HG03280 (cell line): ENCODE measurements around the gene IRF7.

Experiments
- ATAC-seq: cut with Tn5 transposase; IDR thresholded peaks from one replicate; pipeline ENCODE4 v1.9.1; 2021; ENCODE audit warnings: mild to moderate bottlenecking, moderate library complexity; ENCODE audit not compliant: unreplicated experiment

IRF7 gene

DNA sequence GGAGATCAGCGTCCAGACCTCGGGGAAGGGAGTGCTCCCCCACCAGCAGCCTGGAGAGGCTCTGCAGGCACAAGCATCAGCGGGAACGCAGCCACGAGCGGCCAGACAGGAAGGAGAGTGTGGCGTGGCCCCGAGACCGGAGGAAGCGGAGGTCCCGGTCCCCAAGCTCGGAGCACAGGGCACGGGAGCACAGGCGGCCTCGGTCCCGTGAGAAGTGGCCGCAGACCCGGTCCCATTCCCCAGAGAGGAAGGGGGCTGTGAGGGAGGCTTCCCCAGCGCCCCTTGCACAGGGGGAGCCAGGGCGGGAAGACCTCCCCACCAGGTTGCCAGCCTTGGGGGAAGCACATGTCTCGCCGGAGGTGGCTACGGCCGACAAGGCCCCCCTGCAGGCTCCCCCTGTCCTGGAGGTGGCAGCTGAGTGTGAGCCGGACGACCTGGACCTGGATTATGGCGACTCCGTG is 6.9 kb downstream of the IRF7 start:
- no peak for ATAC-seq

DNA sequence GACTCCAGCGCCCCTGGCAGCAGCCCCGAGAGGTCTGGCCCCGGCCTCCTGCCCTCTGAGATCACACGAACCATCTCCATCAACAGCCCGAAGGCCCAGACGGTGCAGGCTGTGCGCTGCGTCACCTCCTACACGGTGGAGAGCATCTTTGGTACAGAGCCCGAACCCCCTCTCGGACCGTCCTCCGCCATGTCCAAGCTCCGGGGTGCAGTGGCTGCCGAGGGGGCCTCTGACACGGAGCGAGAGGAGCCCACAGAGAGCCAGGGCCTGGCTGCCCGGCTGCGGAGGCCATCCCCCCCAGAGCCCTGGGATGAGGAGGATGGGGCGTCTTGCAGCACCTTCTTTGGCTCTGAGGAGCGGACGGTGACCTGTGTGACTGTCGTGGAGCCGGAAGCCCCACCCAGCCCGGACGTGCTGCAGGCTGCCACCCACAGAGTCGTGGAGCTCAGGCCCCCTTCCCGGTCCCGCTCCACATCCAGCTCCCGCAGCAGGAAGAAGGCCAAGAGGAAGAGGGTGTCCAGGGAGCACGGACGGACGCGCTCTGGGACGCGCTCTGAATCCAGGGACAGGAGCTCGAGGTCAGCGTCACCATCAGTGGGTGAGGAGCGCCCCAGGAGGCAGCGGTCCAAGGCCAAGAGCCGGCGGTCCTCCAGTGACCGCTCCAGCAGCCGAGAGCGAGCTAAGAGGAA is 7.6 kb downstream of the IRF7 start:
- no peak for ATAC-seq

DNA sequence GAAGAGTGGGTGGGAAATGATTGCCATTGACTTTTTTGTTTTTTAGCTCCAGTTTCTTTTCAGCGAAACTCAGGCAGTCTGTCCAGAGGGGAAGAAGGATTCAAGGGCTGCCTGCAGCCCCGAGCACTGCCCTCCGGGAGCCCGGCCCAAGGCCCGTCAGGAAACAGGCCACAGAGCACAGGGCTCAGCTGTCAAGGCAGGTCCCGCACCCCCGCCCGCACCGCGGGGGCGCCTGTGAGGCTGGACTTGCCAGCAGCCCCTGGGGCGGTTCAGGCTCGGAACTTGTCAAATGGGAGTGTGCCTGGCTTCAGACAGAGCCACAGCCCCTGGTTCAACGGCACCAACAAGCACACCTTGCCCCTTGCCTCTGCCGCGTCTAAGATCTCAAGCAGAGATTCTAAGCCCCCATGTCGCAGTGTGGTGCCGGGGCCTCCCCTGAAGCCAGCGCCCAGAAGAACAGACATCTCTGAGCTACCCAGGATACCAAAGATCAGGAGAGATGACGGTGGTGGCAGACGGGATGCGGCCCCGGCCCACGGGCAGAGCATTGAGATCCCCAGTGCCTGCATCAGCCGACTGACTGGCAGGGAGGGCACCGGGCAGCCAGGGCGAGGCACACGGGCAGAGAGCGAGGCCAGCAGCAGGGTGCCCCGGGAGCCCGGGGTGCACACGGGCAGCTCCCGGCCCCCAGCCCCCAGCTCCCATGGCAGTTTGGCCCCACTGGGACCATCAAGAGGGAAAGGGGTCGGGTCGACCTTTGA is 8.6 kb downstream of the IRF7 start:
- ATAC-seq = no peak

DNA sequence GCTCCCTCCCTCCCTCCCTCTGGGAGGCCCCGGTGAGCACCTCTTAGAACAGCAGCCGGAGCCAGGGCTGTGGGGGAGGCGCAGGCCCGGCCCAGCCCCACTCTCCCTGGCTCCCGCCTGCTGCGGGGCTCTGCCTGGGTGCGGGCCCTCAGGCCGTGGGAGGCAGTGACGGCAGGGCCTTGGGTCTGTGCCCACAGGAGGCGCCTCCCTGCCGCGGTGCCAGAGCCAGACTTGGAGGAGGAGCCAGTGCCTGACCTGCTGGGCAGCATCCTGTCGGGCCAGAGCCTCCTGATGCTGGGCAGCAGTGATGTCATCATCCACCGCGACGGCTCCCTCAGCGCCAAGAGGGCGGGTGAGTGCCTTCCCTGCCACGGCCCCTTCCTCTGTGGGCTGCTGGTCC is 9.5 kb downstream of the IRF7 start:
- no peak for ATAC-seq

DNA sequence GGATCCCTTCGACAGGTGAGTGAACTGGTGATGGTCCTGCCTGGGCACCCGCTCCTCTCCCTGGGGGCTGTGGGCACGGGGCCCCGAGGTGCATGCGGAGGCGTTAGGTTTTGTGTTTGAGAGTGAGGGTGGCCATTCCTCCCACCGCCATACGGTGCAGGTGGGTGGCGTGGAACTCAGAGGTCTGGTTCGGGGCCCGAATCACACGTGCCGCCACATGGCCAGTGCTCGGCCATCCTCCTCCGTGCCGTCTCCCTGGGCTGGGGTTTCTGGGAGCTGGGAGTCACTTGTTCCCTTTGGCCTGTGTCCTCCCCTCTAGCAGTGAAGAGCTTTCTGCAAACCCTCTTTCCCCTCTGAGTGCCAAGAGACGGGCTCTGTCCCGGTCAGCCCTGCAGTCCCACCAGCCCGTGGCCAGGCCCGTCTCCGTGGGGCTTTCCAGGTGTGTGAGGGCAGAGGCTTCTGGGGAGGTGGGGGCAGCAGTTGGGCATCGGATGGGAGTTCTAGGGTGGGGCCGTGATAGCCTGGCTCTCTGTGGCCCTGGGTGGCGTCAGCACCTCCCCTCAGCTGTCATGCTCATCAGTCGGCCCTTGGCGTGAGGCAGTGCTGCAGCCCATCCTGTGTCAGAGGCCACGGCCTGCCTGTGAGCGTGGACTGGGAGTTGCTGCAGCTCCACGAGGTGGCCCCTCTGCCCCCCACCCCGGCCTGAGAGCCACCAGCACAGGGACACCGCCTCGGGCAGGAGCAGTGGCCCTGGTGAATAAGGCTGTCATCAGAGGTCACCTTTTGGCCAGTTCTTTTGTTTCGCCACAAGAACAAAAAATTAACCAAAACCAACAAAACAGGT is 10.2 kb downstream of the IRF7 start:
- ATAC-seq = no peak

DNA sequence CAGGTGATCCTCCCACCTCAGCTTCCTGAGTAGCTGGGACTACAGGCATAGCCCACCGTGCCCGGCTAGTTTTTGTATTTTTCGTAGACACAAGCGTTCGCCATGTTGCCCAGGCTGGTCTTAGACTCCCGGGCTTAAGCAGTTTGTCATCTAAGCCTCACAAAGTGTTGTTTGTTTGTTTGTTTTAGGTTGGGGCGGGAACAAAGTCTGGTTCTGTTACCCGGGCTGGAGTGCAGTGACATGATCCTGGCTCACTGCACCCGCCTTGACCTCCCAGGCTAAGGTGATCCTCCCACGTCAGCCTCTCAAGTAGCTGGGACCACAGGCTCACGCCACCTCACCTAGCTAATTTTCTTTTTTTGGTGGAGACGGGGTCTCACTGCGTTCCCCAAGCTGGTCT is 12.6 kb downstream of the IRF7 start:
- ATAC-seq = no peak

DNA sequence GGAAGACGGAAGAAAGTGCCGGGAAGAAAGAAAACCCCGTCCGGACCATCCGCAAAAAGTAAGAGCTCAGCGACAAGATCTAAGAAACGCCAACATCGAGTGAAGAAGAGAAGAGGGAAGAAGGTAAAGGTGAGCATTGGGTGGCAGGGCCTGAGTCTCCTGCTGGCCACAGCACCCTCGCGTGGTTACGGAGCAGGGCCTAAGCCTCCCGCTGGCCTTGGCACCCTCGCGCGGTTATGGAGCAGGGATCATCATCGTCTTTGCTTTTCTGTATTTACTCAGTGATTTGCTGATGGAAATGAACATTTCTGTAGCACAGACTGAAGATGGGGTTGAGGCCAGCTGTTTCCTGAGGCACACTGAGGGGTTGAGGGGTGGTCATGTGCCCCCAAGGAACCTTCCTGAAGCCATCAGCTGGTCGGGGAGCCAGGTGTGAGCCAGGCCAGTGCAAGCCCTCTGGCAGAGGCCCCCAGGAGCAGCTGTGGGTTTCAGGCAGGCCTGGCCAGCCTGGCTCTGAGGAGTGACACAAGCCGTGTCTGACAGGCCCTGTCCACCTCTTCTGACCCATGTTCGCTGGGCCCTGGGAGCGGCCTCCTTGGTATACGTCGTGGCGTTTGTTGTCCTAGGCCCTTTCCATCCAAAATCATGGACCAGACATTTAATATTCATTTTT is 14.0 kb downstream of the IRF7 start:
- ATAC-seq = no peak

DNA sequence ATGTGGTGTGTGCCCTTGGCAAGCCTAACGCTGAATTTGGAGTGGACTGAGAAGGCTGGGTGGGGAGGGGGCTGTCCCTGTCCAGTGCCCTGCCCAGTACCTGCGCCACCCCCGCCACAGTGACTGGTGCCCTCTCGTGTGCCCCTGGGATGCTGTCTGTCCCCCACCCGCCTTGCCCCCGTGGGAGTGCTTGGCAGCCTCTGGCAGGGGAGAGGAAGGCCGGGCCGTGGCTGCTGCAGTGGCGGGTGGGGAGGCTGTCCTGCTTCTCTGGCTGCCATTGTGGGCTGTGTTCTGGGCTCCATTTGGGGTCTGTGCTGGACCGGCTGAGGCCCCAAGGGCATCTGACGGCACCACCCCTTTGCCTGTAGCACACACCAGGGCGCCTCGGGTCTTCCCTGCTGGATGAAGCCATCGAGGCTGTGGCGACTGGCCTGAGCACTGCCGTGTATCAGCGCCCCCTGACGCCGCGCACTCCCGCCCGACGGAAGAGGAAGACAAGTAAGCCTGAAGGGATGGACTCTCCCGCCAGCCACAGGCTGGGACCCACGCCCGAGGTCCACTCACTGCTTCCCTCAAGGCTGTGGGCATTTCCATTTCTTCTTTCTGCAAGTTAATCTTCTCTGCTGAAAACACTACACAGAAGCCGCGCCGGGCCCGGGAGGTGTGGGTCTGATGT is 17.6 kb downstream of the IRF7 start:
- ATAC-seq = no peak

DNA sequence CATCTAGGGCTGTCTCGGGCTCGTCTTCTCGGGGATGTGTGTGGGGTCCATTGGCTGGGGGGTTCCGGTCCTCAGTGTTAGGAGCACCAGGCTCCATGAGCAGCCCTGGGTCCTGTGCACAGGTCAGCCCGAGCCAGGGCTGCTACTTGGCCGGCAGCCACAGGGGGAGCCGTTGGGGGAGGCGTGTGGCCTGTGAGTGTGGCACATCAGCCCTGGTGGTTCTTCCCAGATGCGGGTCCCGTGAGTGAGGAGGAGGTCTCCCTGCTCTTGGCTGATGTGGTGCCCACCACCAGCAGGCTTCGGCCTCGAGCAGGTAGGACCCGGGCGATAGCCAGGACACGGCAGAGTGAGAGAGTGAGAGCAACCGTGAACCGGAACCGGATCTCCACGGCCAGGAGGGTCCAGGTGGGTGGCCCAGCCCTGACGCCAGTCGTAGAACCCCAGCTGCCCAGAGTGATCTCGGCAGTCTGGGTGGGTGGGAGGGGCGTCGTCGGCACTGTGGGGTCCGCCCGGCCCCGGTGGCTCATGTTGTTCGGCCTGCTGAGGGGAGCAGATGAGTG is 18.5 kb downstream of the IRF7 start:
- no peak for ATAC-seq

DNA sequence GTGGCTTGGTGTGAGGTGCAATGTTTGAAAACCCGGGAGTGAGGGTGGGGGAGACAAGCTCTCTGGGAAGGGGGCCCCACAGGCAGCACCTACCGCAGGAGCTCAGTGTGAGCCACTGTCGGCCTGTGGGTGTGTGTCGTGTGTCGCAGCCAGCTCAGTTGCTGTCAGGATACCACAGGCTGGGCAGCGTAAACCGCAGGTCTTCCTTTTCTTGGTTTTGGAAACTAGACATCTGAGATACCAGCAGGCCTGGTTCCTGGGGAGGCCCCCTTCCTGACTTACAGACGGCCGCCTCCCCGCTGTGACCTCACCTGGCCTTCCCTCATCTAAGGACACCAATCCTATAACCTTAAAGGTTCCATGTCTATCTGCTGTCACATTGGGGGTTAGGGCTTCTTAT is 19.4 kb downstream of the IRF7 start:
- no peak for ATAC-seq

DNA sequence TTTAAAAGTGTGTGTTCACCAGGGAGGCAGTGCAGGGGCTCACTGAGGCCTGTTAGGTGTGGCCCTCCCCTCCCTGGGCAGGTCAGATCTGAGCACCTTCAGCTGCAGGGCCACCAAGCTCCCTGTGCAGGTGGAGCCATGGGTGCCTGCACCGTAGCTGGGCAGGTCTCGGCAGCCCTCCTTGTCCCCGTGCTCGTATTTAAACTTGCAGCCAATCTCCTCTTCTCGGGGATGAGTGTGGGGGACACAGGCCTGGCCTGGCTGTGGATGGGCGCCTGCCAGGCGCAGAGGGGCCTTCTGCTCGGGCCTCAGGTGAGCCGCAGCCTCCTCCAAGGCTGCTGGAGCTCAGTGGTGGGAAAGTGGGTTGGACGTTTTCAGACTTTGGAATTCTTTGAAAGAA is 20.4 kb downstream of the IRF7 start:
- no peak for ATAC-seq

DNA sequence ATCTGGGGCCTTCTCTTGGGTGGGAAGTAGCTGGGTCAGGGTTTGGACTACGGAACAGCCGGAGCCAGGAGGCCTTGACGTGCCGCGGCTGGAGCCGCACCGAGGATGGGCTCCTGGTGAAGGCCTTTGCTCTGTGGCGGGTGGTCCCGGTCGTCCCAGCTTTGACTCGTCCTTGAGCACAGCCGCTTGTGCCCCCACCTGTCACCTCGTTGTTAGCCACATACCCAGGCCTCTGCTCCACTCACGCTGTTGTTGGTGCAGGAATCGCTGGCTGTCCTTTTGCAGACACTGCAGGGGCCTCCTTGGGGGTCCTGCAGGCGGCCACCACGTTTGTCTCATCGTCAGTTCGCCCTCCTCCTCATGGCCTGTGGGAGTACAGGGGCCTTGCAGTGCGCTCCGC is 22.4 kb downstream of the IRF7 start:
- no peak for ATAC-seq

DNA sequence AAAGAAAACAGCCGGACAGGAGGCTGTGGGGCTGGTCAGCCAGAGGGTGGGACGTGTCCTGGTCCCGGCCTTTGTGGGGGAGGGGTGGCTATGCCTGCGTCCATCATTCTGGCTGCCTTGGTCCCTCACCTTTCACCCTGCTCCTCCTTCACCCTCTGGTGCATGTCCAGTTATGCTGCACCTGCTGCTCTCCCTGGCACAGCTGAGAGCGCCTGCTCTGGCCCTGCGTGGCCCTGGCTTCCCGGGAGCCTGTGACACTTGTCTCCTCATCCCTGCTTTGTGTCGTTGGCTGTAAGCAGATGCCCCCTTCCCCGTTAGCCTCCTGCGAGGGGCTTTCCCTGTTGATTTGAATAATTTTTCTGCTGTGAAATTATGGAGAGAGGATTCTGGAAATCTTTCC is 22.8 kb downstream of the IRF7 start:
- ATAC-seq = no peak

DNA sequence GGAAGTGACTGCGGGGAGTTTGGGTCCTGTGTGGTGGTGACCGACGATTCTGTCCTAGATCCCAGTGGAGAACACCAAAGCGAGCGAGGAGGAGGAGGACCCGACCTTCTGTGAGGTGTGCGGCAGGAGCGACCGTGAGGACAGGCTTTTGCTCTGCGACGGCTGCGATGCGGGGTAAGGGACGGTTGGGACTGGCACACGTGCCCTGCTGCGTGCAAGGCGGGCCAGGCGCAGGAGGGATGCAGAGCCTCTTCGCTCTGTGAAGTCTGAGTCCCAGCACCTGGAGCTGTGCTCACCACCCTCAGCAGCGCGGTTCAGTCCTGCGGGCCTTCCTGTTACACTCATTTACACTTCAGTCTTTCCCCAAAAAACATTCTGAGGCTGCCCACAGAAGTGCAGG is 23.2 kb downstream of the IRF7 start:
- ATAC-seq = no peak

DNA sequence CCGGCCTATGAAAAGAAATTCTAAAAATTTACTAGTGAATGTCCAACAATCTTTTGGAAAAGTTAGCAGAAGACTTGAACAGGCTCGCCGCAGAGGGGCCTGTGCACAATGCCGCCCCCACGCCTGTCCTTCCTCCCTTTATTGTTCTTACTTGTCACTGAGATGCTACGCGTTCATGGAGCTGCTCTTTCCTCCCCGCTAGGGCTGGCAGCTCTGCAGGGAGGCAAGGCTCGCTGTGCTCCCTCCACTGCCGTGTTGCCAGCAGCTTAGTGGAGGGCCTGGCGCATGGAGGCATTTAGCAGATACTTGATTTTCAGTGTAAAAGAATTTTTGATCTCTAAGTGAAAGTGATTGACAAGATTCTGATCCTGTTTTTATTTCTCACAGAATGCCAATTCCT is 24.8 kb downstream of the IRF7 start:
- ATAC-seq = no peak

DNA sequence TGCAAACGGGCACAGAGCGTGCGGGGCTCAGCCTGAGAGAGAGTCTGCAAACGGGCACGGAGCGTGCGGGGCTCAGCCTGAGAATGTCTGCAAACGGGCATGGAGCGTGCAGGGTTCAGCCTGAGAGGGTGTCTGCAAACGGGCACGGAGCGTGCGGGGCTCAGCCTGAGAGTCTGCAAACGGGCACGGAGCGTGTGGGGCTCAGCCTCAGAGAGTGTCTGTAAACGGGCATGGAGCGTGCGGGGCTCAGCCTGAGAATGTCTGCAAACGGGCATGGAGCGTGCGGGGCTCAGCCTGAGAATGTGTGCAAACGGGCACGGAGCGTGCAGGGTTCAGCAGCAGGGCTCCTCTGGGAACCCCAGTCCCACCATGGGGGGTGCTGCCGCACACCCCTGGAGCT is 26.0 kb downstream of the IRF7 start:
- ATAC-seq = no peak

DNA sequence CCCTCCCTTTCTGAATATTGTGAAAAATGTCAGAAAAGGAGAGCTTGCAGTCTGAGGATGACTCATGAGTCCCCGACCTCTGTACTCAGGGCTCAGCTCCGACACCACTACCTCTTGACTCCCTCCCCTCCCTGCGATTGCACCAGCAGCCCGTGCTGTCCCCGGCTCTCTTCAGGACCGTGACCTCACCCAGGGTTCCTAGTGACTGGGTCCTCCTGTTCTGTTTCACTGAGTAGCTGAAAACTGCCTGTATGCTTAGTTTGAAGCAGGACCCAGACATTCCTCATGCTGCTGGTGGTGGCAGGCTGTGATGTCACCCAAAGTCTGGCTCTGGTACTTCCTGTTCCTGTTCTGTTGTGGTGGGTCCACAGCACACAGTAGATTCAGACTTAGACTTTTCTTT is 27.8 kb downstream of the IRF7 start:
- ATAC-seq = no peak

DNA sequence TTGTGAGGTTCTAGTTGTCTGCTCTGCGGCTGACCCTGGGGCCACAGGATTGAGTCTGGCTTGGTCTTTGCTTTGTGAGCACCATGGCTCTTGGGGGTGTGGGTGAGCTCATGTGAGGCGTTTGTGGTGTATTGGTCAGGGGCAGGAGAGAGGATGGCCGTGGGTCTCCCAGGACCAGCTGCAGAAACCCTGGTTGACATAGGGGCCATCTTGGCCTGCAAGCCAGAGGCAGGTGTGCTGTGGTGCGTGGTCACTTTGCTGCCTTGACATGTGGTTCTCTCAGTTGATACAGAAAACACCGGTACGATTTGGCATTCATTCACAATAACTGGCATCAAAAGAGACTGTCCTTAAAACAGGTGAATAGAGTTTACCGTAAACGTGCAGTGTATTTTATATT is 28.2 kb downstream of the IRF7 start:
- ATAC-seq = no peak

DNA sequence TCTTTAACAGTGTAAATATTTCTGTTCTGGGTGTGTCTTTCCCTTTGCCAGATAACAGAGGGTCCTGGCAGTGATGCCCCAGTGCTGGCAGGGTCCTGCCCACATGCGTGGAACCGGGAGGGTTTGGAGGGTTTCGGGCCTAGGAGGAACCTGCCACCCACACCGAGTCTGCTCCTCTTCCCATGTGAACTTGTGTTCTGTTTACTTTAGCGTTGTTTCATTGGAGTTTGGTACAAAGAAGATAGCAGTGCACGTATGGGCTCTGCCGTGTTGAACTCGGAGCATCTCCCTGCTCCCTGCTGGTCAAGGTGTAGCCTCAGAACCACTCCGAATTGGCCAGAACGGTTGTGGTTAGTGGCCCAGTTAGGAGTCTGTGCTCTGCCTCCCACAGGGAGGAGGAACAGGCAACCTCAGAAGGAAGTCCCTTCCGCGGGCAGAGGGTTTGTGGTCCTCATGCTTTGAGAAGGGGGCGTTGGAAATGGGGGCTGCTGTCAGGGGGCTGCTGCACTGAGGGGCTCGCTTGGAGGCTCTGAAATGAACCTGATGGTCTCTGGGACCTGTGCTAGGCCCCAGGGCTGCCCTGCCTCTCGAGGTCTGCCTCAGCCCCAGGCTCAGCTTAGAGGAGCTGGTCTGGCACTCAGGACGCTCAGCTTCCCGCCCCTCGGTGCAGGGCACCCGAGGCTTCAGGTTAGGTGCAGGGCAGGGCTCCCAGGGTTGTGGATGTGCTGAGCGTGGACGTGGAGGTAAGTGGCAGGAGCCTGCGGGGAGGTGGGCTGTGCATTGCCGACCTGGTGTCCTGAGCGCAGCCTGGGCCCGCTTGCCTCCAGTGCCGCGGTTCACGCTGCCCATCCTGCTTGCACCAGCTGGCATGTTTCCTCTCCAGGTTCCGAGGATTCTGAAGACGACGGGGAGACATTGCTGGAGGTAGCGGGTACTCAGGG is 29.1 kb downstream of the IRF7 start:
- no peak for ATAC-seq
